Measurements from ENCODE around the gene ZNHIT3.

The ZNHIT3 gene

GRCh38 chr17:36514856-36515255, 28.4 kb downstream of the ZNHIT3 start:
- Mint-ChIP-seq H3K4me3 (no peak overlapping the region), H3K4me1 (peaks cover 2% of the 10 kb centered on the region), H3K27me3 (no peaks in the 10 kb centered on the region), H3K27ac (no peak overlapping the region), H3K9me3 (no peaks in the 10 kb centered on the region), H3K36me3 (ENCODE audit: low read depth) (peaks cover 56% of the 10 kb centered on the region)
- DNase-seq (no peak), ATAC-seq (no peak)

DNA sequence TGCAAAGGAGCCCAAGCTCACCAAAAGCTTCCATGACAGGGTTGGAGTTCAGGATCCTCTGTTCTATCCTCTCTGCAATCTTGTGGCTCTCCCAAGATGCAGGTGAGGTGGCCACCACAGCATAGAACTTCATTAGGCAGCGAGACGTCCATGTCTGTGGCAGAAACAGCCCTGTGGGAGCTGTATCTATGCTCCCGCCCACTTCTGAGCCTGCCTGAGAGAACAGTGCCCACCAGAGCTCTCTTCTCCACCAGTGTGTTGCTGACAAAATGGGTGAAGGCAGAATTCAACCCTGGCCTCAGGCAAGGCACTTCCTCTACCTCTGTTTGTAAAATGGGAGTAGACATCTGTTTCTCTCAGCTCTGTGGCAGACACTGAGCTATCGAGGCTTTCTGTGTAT, 29.4 kb downstream of the ZNHIT3 start:
- no peak for ATAC-seq
- Mint-ChIP-seq H3K27ac (no peak overlapping the region), H3K36me3 (ENCODE audit: low read depth) (peaks cover 60% of the 10 kb centered on the region)

DNA sequence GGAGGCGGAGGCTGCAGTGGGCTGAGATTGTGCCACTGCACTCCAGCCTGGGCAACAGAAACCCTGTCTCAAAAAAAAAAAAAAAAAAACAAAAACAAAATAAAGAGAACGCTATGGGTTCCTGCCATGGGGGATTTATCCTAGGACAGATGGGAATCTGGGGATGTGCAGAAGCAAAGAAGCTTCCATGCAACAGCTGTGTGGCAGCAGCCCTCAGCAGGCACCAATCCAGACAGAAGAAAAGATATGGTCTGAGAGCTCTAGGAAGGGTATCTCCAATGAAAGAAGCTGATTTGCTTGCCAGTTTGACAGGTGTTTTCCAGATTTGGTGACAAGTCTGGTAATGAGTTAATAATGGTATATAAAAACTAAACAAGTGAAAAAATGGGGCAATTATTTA, 36.6 kb downstream of the ZNHIT3 start:
- no peak for ATAC-seq

More for the DNA sequence above, 29.4 kb downstream of the ZNHIT3 start:
- DNase-seq, result no peak
- Mint-ChIP-seq H3K4me3 (no peak overlapping the region), H3K9me3 (no peaks in the 10 kb centered on the region), H3K4me1 (peaks cover 2% of the 10 kb centered on the region), H3K27me3 (no peaks in the 10 kb centered on the region)

DNA sequence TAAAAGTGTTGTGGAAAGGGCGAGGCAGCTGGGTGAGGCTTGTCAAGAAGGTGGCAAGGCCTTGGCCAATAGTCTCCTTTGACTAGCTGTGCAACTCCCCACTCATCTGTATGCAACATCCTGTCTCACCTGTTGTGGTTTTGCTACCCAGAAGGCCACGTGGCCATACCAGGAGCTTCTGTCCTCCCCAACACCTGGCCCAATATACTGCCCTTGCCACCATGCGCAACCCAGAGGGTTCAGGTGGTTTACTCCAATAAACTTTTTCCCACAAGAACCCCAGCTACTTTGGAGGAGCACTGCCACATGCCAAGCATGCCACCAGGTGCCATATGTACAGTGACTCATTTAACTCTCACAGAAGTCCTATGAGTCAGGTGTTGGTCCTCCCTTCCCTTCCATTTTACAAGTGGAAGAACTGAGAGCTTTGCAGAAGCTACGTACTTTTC, 38.0 kb downstream of the ZNHIT3 start:
- ATAC-seq (peak; percentile 92), DNase-seq (no peak)
- Mint-ChIP-seq H3K27me3 (no peaks in the 10 kb centered on the region), H3K4me3 (no peak overlapping the region), H3K36me3 (ENCODE audit: low read depth) (peaks cover 64% of the 10 kb centered on the region), H3K9me3 (no peaks in the 10 kb centered on the region), H3K4me1 (peaks cover 28% of the 10 kb centered on the region), H3K27ac (peak overlapping the region; percentile 92)

More for the DNA sequence above, 36.6 kb downstream of the ZNHIT3 start:
- no peak overlapping the region for H3K4me3 Mint-ChIP-seq
- no peak overlapping the region for H3K27ac Mint-ChIP-seq
- peaks cover 69% of the 10 kb centered on the region for H3K36me3 Mint-ChIP-seq (ENCODE audit: low read depth)
- DNase-seq, result no peak
- H3K27me3 Mint-ChIP-seq, result no peaks in the 10 kb centered on the region
- H3K9me3 Mint-ChIP-seq, result no peaks in the 10 kb centered on the region
- H3K4me1 Mint-ChIP-seq, result peaks cover 27% of the 10 kb centered on the region

DNA sequence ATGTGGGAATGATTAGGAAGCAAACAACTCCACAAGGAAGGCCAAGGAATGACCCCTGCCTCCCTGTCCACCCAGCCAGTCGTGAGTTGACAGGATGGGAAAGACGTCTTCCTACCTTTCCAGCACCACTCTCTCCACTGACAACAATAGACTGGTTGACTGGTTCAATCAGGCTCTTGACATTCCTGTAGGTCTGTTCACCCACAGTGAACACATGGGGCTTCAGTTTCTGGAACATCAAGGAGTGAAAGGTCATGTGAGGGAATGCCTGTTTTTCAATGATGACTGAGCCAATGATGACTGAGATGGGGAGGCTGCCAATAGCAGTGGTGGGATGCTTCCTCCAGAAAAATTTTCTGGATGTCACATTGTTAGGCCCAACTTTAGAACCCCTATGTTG, 38.6 kb downstream of the ZNHIT3 start:
- Mint-ChIP-seq H3K9me3 (no peaks in the 10 kb centered on the region), H3K27ac (peak overlapping the region; percentile 92), H3K4me1 (peaks cover 28% of the 10 kb centered on the region), H3K27me3 (no peaks in the 10 kb centered on the region), H3K4me3 (peak overlapping the region; percentile 47), H3K36me3 (ENCODE audit: low read depth) (peaks cover 62% of the 10 kb centered on the region)
- DNase-seq (no peak), ATAC-seq (no peak)

DNA sequence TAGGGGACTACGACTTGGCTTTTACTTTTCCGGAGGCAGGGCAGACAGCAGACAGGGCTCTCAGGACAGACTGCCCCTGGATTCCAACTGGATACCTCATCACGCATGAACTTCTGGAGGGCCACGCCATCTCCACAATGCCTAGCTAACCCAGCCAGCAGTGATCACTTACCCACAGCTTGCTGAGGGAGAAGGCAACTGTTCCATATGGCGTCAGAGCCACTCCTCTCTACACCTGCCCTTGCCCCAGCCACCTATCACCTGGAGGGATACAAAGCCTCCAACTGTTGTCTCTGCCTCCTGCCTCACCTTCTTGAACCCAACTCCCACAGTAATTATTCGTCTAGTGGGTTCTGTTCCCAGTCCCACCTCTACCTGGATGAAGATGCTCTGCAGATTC, 39.4 kb downstream of the ZNHIT3 start:
- H3K4me1 Mint-ChIP-seq, result peaks cover 28% of the 10 kb centered on the region
- peak overlapping the region; percentile 92 for H3K27ac Mint-ChIP-seq
- peaks cover 55% of the 10 kb centered on the region for H3K36me3 Mint-ChIP-seq (ENCODE audit: low read depth)
- no peak for ATAC-seq
- no peak overlapping the region for H3K4me3 Mint-ChIP-seq
- H3K27me3 Mint-ChIP-seq, result no peaks in the 10 kb centered on the region
- no peaks in the 10 kb centered on the region for H3K9me3 Mint-ChIP-seq
- DNase-seq, result no peak

- peaks cover 61% of the 10 kb centered on the region for H3K36me3 Mint-ChIP-seq (ENCODE audit: low read depth)
- H3K27me3 Mint-ChIP-seq, result no peaks in the 10 kb centered on the region
- no peak overlapping the region for H3K4me3 Mint-ChIP-seq
- ATAC-seq (no peak), DNase-seq (no peak)
- no peak overlapping the region for H3K27ac Mint-ChIP-seq
- no peaks in the 10 kb centered on the region for H3K9me3 Mint-ChIP-seq
- H3K4me1 Mint-ChIP-seq, result peaks cover 40% of the 10 kb centered on the region
These were observed 41.3 kb downstream of the ZNHIT3 start for GRCh38 chr17:36527621-36528250.

GRCh38 chr17:36529121-36529520, 42.6 kb downstream of the ZNHIT3 start:
- ATAC-seq, result no peak
- no peaks in the 10 kb centered on the region for H3K9me3 Mint-ChIP-seq
- peaks cover 67% of the 10 kb centered on the region for H3K36me3 Mint-ChIP-seq (ENCODE audit: low read depth)
- no peak overlapping the region for H3K4me3 Mint-ChIP-seq
- H3K27ac Mint-ChIP-seq, result no peak overlapping the region
- DNase-seq, result no peak
- H3K4me1 Mint-ChIP-seq, result peaks cover 49% of the 10 kb centered on the region
- no peaks in the 10 kb centered on the region for H3K27me3 Mint-ChIP-seq

DNA sequence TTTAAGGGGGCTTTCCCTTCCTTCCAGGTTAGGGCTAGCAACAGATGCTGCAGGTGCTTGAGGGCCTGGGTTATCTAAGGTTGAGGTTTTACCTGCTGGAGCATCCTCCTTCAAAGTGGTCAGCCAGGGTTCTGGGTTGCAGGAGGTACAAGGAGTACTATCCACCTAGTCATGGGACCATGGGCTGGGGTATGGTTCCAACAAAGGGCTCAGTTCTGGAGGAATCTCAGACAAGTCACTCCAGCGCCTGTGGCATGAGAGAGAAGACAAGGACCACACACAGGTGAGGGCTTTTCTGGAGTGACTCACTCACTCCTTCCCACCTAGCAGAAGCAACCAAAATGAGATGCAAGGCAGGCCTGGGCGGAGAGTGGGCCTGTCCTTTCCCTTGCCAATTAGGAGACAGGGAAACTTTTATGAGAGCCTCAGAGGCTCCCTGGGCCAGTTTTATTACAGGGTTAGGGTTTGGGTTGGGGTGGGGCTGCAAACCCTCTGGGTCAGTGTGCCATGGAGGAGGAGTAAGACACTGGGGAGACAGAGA, 46.0 kb downstream of the ZNHIT3 start:
- no peak for DNase-seq
- H3K9me3 Mint-ChIP-seq, result no peaks in the 10 kb centered on the region
- no peak for ATAC-seq
- peak overlapping the region; percentile 39 for H3K27ac Mint-ChIP-seq
- peaks cover 40% of the 10 kb centered on the region for H3K4me1 Mint-ChIP-seq
- no peaks in the 10 kb centered on the region for H3K27me3 Mint-ChIP-seq
- peaks cover 56% of the 10 kb centered on the region for H3K36me3 Mint-ChIP-seq (ENCODE audit: low read depth)
- peak overlapping the region; percentile 91 for H3K4me3 Mint-ChIP-seq

GRCh38 chr17:36533935-36534839, 47.7 kb downstream of the ZNHIT3 start:
- peaks cover 44% of the 10 kb centered on the region for H3K4me1 Mint-ChIP-seq
- peak; percentile 31 for ATAC-seq
- peak overlapping the region; percentile 96 for H3K27ac Mint-ChIP-seq
- H3K36me3 Mint-ChIP-seq (ENCODE audit: low read depth), result peaks cover 54% of the 10 kb centered on the region
- H3K4me3 Mint-ChIP-seq, result peak overlapping the region; percentile 91
- DNase-seq, result peak; percentile 59
- H3K9me3 Mint-ChIP-seq, result no peaks in the 10 kb centered on the region
- no peaks in the 10 kb centered on the region for H3K27me3 Mint-ChIP-seq

DNA sequence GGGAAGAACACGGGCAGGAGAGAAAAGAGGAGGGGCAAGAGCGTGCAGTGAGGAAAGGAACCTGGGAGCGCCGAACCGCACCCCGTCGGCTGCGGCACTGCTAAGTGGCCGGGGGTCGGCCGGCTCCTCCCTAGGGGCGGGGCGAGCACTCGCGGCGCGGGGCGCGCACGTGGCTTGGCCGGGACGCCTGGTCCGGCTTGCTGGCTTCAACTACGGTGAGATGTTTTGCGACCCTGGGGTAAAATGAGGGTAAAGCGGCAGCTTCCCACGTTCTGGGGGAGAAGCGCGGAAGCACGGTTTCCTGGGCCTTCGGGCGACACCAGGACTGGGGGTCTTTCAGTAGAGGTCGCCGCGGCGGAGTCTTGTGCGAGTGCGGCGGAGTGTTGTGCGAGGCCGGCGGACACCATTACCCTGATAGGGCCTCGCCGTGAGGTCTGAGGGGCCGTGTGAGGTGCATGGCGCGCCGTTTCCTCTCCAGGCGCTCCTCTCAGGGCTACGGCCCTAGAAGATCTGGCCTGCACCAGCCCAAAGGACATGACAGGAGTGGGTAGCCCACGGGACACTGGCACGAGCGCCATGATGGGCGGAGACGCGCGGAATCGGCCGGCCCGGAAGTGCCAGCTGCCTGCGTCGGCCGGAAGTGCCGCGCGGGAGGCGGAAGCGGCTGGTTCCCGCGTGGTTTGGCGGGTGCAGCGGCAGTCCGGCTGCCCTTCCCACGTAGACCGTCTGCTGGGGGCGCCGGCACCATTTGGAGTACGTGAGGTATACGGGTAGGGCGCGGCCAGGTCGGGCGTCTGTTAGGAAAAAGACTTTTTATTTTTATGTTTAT, 48.6 kb downstream of the ZNHIT3 start, which contains the start of the genes MYO19 and PIGW:
Gene MYO19, minus strand, starts transcription at position 29 of the 829 bp plus-strand sequence. CDS start 2,330 bp downstream, outside the sequence.
Gene PIGW, plus strand, starts transcription at position 148 of the 829 bp plus-strand sequence. CDS start 2,115 bp downstream, outside the sequence.
- Mint-ChIP-seq H3K4me1 (peaks cover 47% of the 10 kb centered on the region), H3K27ac (peak within 1 kb of the TSS; percentile 96), H3K27me3 (no peaks in the 10 kb centered on the region), H3K4me3 (peak within 1 kb of the TSS; percentile 91), H3K36me3 (ENCODE audit: low read depth) (peaks cover 53% of the 10 kb centered on the region), H3K9me3 (no peaks in the 10 kb centered on the region)
- DNase-seq, result peak; percentile 90
- peak; percentile 89 for ATAC-seq

DNA sequence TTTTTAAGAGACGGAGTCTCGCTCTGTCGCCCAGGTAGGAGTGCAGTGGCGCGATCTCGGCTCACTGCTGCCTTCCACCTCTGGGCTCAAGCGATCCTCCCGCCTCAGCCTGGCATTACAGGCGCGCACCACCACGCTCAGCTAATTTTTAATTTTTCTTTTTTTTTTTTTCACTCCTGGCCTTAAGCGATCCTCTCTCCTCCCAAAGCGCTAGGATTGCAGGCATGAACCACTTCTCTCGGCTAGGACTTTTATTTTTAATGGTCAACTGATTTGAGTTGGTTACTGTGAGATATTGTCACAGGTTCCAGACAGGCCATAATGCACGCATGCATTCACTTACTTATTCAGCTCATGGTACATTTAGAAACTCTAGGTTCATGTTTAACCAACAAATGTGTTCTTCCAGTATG, 49.2 kb downstream of the ZNHIT3 start:
- Mint-ChIP-seq H3K27me3 (no peaks in the 10 kb centered on the region), H3K36me3 (ENCODE audit: low read depth) (peaks cover 53% of the 10 kb centered on the region), H3K4me1 (peaks cover 47% of the 10 kb centered on the region), H3K27ac (peak overlapping the region; percentile 96), H3K9me3 (no peaks in the 10 kb centered on the region), H3K4me3 (peak overlapping the region; percentile 91)
- ATAC-seq (no peak), DNase-seq (no peak)

- Mint-ChIP-seq H3K4me1 (peaks cover 37% of the 10 kb centered on the region), H3K4me3 (no peak overlapping the region), H3K36me3 (ENCODE audit: low read depth) (peaks cover 31% of the 10 kb centered on the region), H3K27me3 (no peaks in the 10 kb centered on the region), H3K27ac (no peak overlapping the region), H3K9me3 (no peaks in the 10 kb centered on the region)
- DNase-seq (no peak), ATAC-seq (no peak)
These were observed 54.2 kb downstream of the ZNHIT3 start for GRCh38 chr17:36540696-36541095.

DNA sequence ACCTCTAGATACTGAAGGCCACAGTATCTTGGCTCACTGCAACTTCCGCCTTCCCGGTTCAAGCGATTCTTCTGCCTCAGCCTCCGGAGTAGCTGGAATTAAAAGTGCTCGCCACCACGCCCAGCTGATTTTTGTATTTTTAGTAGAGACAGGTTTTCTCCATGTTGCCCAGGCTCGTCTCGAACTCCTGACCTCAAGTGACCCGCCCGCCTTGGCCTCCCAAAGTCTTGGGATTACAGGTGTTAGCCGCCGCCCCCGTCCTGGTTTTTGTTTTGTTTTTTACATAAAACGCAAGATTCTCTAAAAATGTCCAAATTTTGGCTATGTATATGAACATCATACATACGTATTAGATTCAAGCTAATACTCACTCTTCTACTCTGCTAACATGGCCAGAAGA, 56.3 kb downstream of the ZNHIT3 start:
- H3K36me3 Mint-ChIP-seq (ENCODE audit: low read depth), result peaks cover 30% of the 10 kb centered on the region
- H3K27me3 Mint-ChIP-seq, result no peaks in the 10 kb centered on the region
- H3K9me3 Mint-ChIP-seq, result no peaks in the 10 kb centered on the region
- DNase-seq, result no peak
- no peak overlapping the region for H3K27ac Mint-ChIP-seq
- no peak for ATAC-seq
- no peak overlapping the region for H3K4me3 Mint-ChIP-seq
- H3K4me1 Mint-ChIP-seq, result peaks cover 36% of the 10 kb centered on the region

All from activated naive CD8-positive, alpha-beta T cell treated with anti-CD3 and anti-CD28 coated beads, Interleukin-2, amount 50 U/mL, for 24 hours (primary cell).